Nucleus accumbens (tissue), 56 donors: ENCODE measurements around the gene KLHL24.
"Not testable (repeated sequence)": the region's sequence is repeated elsewhere in the genome, so short reads cannot be mapped to it uniquely, and the experiment has no call there.

Experiments
- DNase-seq, 56 donors: peaks; one replicate each; lab custom pipeline; 2025; lab: John Stamatoyannopoulos, UW

Gene KLHL24, protein sequence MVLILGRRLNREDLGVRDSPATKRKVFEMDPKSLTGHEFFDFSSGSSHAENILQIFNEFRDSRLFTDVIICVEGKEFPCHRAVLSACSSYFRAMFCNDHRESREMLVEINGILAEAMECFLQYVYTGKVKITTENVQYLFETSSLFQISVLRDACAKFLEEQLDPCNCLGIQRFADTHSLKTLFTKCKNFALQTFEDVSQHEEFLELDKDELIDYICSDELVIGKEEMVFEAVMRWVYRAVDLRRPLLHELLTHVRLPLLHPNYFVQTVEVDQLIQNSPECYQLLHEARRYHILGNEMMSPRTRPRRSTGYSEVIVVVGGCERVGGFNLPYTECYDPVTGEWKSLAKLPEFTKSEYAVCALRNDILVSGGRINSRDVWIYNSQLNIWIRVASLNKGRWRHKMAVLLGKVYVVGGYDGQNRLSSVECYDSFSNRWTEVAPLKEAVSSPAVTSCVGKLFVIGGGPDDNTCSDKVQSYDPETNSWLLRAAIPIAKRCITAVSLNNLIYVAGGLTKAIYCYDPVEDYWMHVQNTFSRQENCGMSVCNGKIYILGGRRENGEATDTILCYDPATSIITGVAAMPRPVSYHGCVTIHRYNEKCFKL

DNA sequence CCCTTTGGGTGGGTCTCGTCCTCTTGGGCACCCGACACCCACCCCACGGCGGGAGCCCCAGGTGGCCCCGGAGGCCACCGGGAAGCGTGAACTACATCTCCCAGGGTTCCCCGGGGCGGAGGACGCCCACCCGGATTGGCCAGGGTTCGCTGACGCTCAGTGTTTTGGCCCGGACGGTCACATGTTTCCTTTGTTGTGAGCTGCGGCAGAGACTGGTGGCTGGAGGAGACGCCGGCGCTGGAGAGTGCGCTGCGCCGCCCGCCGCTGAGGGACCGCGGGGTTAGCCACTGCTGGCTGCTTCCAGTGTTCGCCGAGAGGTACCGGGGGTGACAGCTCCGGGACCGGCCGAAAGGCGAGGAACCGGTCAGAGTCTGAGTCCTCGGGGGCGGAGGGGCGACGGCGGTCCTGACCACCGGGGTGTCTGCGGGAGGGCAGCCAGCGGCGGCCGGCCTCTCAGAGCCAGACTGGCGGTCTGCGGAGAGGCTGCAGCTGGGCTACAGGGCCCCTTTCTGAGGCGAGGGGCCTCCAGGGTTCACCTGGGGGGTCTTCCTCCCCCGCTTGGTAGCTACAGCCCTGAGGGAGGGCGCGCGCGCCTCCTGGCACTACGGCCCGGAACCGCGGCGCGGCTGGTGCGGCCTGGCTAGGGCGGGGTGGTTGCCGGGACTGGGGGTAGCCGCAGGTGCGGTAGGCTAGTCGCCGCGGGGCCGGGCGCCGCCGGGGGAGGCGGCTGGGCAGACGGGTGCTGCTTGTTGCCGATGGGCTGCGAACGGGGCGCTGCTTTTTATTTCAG, at the start of gene KLHL24:
Gene KLHL24, plus strand, starts transcription at position 193 of the 790 bp plus-strand sequence. CDS start 14,734 bp downstream, outside the sequence.
- DNase-seq: peak; percentile 59 to 98 (median 94)

DNA sequence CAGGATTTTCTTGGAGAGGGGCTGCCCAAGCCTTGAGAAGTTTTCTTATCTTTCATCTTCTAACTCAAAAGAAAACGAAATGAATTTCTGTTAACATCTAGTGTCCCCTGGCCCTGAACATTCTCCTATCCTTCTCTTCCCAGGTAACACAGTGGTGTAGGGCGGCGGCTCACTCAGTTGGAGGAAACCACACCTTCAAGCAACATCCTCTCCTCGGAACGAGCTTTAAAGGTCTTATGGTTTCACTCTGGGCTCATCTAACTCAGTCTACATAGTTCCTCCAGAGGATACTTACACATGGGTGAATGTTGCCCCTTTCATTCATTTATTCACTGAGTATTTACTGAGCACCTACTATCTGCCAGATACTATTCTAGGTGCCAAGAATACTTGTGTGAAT, 48.9 kb upstream of the KLHL24 start:
- DNase-seq: no peak

DNA sequence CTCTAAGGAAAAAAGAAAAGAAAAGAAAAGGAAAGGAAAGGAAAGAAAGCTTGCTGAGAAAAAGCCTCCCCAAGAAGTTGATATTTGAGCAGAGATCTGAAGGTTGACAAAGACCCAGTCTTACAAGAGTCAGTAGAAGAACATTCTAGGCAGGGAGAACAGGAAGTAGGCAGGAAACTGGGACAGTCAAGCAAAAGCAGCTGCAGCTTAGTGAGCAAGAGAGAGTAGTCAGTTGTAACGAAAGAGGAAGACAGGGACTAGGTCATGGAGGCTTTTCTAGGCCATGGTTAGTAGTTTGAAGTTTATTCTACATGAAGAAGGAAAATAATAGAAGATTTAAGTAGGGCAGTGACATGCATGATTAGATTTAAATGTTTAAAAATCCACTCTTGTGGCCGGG, 48.1 kb upstream of the KLHL24 start:
- DNase-seq: peak in 2 of 56 donors; percentile 2 to 7

DNA sequence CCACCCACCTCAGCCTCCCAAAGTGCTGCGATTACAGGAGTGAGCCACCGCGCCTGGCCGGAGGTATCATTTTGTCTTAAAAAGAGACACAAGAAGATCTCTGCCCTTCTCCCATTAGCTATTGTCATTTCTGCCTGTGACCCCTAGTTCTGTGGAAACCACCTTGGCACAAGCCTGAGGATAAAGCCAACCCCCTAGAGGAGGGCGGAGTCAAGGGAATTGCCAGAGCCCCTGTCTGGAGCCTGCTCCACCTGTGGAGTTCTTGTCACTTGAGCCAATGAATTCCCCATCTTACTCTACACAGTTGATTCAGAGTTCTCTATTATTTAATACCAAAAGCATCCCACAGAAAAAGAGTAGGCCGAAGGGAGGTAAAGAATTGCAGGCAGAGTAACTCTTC, 45.0 kb upstream of the KLHL24 start:
- no peak for DNase-seq

DNA sequence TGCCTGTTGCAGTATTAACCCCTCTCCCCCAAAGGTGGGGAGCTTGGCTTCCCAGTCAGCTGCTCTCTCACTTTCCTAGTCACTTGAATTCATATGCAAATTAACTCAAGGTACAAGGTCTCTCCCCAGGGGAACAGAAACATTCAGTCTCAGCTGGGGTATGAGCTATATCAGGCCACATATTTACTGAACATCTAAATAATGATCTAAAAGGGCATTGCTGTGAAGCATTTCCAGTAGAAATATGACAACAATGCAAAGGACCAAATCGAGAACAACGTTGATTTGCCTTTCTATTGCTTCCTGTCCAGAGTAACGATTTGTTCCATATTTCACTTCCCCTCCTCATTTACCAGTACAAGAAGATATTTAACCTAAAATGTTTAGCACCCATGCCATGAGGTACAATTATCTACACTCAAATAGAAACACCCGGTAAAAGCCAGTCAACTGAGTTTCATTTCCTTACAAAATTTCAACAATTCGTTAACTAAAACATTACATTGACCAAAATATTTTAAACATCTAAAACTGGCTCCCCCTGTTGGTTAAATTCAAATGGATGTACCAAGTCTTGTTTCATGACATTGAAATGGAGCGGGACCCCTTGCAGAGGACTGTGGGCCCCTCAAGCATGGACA, 43.4 kb upstream of the KLHL24 start:
- no peak for DNase-seq

DNA sequence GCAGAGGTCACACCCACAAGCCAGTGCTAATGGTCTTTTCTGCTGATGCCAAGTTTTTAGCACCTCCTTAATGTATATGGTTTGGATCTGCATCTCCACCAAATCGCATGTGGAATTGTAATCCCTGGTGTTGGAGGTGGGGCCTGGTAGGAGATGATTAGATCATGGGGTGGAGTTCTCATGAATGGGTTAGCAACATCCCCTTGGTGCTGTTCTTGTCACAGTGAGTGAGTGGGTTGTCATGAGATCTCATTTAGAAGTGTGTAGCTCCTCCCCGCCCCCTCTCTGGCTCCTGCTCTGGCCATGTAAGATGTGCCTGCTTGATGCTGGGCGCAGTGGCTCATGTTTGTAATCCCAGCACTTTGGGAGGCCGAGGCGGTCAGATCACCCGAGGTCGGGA, 42.6 kb upstream of the KLHL24 start:
- DNase-seq: no peak

DNA sequence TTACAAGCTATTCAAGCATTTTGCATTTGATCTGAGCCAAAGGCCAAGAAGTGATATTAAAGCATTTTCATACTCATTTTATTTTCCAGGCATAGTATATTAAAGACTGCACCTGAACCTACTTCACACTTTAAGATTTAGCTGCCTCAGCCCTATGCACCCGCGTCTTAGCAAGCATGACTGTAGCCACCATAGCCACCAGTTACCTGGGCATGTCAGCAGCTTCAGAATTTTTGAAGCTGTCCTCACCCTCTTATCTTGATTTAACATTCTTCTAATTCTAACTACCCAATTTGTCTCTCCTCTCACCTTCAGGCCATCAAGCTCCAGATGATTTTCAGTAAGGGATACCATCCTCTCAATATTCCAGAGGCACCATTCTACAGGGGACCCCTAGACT, 40.8 kb upstream of the KLHL24 start:
- no peak for DNase-seq

DNA sequence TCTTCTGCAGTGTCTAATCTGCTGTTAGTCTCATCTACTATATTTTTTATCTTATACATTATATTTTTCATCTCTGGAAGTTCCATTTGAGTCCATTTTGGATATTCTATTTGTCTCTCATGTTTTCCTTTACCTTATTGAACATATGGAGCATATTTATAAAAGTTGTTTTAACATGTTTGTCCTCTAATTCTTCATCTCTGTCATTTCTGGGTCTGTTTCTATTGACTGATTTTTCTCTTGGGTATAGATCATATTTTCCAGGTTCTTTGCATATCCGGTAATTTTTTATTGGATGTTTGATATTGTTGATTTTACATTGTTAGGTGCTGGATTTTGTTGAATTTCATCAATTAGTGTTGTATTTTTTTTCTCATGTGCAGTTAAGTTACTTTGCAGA, 37.5 kb upstream of the KLHL24 start:
- DNase-seq: no peak

DNA sequence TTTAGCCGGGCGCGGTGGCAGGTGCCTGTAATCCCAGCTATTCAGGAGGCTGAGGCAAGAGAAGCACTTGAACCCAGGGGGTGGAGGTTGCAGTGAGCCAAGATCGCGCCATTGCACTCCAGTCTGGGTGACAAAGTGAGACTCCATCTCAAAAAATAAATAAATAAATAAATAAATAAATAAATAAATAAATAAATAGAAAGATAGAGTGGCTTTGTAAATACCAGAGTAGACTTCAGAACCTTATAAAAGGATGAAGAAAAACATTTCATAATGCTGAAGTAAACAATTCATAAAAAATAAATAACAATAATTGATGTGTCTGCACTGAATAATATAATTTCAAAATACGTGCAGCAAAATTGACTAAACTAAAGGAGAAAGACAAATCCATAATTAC, 24.1 kb upstream of the KLHL24 start:
- DNase-seq: not testable (repeated sequence)

DNA sequence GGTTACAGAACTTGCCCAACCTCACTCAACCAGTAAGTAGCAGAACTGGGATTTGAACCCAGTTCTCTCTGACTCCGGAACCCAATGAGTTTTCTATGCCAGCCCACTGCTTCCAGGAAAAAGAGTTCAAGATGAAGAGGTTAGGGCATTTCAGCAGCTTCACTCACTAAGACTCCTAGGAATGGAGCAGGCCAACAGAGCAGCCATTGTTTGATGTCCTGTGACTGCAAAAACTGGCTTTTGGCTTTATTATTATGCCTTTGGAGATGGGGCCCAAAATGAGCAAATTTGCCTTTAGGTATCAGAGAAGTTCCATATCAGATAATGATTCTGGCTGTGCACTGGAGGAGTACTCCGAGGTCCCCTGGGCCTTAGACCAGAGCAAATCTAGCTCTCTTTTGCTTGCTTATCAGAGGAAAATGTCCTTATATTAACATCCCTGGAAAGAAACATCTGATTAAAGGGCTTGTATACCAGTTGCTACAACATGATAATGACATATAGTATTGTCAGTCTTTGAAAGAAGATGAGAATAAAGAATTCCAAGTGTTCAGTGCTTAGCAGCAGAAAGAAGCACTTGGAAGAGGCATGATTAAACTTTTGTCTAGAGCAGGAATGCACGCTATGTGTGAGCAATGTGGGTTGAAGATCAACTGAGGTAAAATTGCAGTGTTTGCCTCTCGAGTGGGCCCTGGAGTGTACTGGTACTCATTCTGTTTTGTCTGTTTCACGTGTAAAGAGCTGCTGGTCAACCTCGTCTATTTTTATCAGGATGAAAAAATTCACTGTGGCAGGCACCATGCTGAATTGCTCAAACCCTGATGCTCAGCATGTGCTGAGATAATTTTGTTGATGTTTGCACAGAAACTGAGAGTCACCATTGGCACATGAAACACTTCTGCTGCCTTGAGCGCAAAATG, 21.8 kb upstream of the KLHL24 start:
- DNase-seq: no peak

DNA sequence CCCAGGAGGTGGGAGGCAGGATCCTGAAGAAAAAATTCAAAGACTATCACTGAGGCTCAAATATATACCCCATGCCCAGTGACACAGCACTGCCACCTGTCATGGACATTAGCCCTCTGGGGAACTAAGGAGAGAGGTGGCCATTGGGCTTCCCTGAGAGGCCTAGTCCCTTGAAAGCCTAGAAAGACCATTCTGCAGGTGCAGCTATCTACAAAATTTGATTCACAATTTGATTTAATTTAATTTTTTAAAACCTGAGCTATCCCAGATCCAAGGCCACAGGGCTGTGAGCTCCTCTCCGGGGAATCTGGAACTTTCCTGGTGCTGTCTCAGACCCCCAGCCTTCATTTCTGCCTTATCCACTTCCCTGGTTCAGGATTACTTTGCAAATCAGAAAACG, 16.9 kb upstream of the KLHL24 start:
- no peak for DNase-seq

DNA sequence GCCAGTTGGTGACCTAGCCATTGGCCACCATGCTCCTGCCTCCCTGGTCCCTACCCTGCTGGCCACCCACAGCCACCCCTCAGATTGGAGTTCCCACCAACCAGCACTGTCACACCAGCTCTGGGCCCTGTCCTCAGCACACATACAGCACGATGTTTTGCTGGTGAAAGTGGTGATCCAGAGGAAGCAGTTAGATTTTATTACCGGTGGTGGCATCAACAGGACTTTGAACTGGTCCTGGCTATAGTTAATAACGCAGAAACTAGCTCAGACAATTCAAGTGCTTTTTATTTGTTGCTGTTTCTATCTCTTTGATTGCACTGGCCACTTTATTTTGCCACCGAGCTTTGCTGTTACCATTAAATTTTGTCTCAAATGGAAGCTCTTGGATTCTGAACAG, 16.4 kb upstream of the KLHL24 start:
- no peak for DNase-seq

DNA sequence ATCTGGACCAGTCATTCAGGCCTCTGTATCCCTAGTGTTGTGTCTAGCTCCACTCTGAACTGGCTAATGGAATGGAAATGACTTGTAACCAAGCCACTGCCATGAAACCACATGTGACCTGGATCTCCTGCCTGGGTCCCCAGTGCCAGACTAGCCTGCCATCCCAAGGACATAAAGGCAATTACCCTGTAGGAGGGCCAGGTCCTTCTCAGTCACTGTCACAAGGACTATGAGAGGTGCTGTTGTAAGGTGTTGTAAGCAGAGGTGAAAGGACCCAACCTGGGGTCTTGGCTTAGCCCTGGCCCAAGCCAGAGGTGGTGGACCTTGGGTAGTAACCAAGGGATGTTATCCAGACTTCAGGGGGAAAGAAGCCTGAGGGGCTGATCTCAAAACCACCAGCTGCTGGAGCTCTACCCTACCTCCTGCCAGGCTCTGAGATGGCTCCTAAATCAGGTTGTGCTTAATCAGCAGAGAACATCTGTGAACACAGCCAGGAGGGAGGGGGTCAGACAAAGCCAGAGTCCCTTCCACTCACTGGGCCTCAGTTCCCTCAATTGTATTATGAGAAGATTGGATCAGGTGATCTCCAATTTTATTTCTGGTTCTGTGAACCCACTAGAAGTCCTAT, 15.7 kb upstream of the KLHL24 start:
- no peak for DNase-seq

DNA sequence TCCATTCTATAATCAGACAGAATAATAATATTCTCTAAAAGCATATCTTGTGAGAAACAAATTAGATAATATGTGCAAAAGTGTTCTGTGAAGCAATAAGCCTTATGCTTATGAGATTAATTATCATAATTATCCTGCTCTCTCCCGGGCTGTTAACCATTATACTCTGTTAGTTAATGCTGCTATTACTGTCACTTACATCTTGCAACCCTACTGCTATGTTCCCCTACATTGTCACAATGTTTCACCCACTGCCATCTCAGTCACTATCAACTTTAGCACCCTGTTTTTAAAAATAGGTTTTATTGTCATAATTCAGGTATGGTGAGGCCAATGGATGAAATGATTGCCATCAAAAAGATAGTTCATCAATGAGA, 15.2 kb upstream of the KLHL24 start:
- no peak for DNase-seq

DNA sequence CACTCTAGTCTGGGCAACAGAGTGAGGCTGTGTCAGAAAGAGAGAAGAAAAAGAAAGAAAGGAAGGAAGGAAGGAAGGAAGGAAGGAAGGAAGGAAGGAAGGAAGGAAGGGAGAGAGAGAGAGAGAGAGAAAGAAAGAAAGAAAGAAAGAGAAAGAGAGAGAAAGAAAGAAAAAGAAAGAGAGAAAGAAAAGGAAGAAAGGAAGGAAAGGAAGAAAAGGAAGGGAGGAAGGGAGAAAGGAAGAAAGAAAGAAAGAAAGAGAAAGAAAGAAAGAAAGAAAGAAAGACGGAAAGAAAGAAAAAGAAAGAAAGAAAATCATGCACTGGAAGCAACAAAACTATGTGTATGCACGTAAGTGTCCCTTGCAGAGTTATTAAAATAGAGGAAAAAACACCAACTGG, 12.9 kb upstream of the KLHL24 start:
- DNase-seq: not testable (repeated sequence)

DNA sequence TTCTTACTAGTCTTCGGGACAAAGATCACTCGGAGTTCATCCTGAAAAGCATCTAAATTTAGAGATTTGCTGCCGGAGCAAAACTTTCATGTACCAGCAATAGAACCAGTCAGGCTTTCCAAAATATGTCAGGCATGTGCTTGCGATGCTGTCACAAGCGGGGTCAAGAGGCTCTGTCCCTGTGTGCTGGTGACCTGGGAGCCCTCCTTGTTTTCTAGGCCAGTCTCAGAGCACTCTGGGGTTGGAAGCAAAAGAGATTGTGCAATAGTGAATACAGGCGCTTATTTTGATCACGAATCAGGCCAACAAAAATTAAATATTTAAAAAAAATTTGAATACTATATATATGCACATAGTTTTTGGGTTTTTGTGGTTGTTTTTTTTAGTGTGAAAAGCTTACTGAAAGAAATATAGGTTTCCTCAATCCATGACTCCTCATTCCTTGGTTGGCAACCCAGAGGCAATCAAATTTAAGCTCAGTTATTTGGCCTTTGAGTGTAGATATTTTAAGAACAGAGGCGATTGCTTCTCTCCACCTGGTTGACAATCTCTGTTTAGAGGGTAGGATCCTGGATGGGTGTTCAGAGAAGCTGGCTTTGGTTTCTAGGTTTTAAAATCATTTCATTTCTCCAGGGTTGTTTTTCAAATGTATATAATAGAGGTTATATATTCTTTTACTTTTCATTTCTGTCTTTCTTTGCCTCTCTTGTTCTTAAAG, 8.4 kb upstream of the KLHL24 start:
- no peak for DNase-seq

DNA sequence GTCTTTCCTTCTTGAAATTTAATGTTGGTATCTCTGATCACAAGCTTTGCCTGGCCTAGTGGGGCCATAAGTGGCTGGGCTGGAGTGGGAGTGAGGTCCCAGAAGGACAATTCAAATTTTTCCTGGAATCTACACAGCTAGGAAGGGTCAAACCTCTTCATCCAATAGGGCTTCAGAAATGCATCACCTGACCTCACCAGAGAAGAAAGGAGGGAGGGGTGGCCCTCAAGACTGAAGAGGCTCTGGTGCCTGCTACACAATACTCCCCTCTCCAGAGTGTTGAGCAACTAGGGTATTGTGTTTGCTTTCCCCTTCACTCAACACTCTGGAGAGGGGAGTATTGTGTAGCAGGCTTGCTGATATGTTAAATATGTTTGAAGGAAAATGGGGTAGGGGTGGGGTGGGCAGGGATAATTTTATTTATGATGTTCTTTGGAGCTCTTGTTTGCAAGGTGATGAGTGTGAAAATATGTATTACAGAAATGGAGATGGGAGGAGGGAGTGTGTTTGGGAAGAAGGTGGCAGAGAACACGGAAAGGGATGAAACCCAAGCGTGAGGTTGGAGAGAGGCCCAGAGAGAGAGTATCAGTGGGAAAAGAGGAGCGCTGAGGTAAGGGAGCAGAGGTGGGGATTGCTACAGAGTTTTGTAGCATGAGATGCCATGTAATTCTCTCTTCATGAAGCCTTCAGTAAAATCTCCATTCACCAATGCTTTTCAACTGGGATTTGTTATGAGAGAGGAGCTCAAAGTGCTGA, 5.7 kb upstream of the KLHL24 start:
- no peak for DNase-seq

DNA sequence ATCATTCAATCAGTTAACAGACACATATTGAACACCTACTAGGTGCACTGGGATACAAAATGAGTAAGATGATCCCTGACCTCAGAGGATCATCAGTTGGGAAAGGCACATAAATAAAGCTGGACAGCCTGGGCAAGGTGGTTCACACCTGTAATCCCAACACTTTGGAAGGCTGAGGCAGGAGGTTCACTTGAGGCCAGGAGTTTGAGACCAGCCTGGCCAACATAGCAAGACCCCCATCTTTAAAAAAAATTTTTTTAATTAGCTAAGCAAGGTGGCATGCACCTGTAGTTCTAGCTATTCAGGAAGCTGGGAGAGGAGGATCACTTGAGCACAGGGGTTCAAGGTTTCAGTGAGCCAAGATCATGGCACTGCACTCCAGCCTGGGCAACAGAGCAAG, 3.7 kb upstream of the KLHL24 start:
- DNase-seq: no peak
